Upper lobe of left lung (tissue), 6 donors: ENCODE measurements around the gene GPN2. TPM values are rescaled to one million over a fixed set of nuclear protein-coding genes. Genes with fewer than 3 reads are reported as not detected.
A peak's percentile ranks its signal among the peaks of the same experiment; 100 is the strongest.

ENCODE experiments used
- ATAC-seq, 2 donors: fragments of 200-7000 bp; cut with Tn5 transposase; one replicate each; pipeline ENCODE4 v1.9.1; 2022; ENCODE audit warnings: mild to moderate bottlenecking in 2 of 2, moderate library complexity in 2 of 2; ENCODE audit not compliant: low FRiP score in 2 of 2
- DNase-seq, 2 donors: peaks; one replicate each; pipeline ENCODE4 v3.0.0-alpha.2; 2019 to 2020
- H3K27ac ChIP-seq, 4 donors: fragments of 200-600 bp; sonication (generic); one replicate each; pipeline ENCODE4 v1.5.1; 2016 to 2019
- H3K27me3 ChIP-seq, 4 donors: fragments of 200-600 bp; sonication (generic); one replicate each; pipeline ENCODE4 v1.5.1; 2017 to 2019
- H3K36me3 ChIP-seq, 4 donors: fragments of 200-600 bp; sonication (generic); one replicate each; pipeline ENCODE4 v1.5.1; 2016 to 2019
- H3K4me1 ChIP-seq, 4 donors: fragments of 200-600 bp; sonication (generic); one replicate each; pipeline ENCODE4 v1.5.1; 2018 to 2019
- H3K4me3 ChIP-seq, 4 donors: fragments of 200-600 bp; sonication (generic); one replicate each; pipeline ENCODE4 v1.5.1; 2017 to 2019; ENCODE audit warnings: mild to moderate bottlenecking in 2 of 4, moderate library complexity in 1 of 4
- H3K9me3 ChIP-seq, 4 donors: fragments of 200-600 bp; sonication (generic); one replicate each; pipeline ENCODE4 v1.5.1; 2018 to 2019
- EP300 ChIP-seq, 4 donors: sonication (generic); formaldehyde crosslinking; IDR thresholded peaks; one replicate each; pipeline ENCODE4 v1.5.1; 2017; ENCODE audit warnings: antibody characterized with exemption in 4 of 4, control low read depth in 2 of 4
- POLR2A ChIP-seq, 4 donors: fragments of 450-650 bp; IDR thresholded peaks; one replicate each; pipeline ENCODE4 v1.5.1; 2016 to 2017; ENCODE audit warnings: antibody characterized with exemption in 4 of 4, mild to moderate bottlenecking in 2 of 4
- POLR2AphosphoS5 ChIP-seq, 2 donors: sonication (generic); formaldehyde crosslinking; IDR thresholded peaks; one replicate each; pipeline ENCODE4 v1.5.1; 2017; ENCODE audit warnings: antibody characterized with exemption in 2 of 2
- WGBS, 2 donors: methylation state at CpG; one replicate each; pipeline ENCODE4 v1.1.5; 2017 to 2018; 5-methylcytosine and 5-hydroxymethylcytosine counted together
- total RNA-seq, 6 donors: library from RNA; depleted of rRNA in 4 of 6; stranded (reverse); fragments of >200 nt in 4 of 6; gene quantifications; one replicate each; pipeline versions ENCODE4 v1.1.0 to v1.2.1, GENCODE V29; 2016 to 2021
- TF ChIP-seq, protein P1 (sequence below), 6 experiments: fragments of 450-650 bp in 4 of 6; fragments of 200-600 bp in 2 of 6; sonication (generic) in 2 of 6; IDR thresholded peaks; one replicate each; pipeline ENCODE4 v1.5.1; 2016 to 2019; ENCODE audit warnings: antibody characterized with exemption in 6 of 6
- donor health status: DM: no; HTN: no; CAD: no; lungs with moderate emphysema.
- donor health status: DM: no; HTN: yes; CAD: no; lungs with severe emphysema.

The GPN2 gene
- total RNA-seq, 6 donors from 2014 or later = 10.1 to 29.6 (median 18.5) TPM

DNA sequence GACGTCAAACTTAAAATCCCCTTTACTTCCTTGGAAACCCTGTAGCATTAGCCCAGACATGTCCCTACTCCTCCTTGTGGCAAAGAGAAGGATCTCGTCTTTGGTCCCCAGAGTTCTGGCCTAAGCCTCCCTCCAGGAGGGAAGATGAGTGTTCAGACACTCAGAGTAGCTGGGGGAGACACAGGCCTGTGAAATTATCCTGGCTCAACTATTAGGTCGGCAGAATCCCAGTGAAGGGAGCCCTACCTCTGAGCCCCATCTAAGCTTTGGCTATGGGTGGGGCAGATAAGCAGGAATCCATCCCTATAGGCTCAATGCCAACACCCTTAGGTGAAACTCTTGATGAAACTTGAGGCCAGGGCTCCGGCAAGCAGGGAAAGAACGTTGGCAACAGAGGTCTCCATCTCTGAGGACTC is 28.8 kb downstream of the GPN2 start:
- H3K36me3 ChIP-seq = peaks cover 0 to 19% (median 5%) of the 10 kb centered on the region in 4 donors
- ATAC-seq (no peak), DNase-seq (no peak)
- no peaks in the 10 kb centered on the region for H3K9me3 ChIP-seq
- H3K27me3 ChIP-seq = no peaks in the 10 kb centered on the region
- peaks cover 15 to 26% (median 17%) of the 10 kb centered on the region in 4 donors for H3K4me1 ChIP-seq
- WGBS, 2 donors = 62 to 72% methylated on average over 5 of the region's 5 CpGs
- H3K4me3 ChIP-seq = no peak overlapping the region
- no peak for TF ChIP-seq EP300 (IDR thresholded peaks at IDR 0.05)
- no peak for TF ChIP-seq POLR2AphosphoS5 (IDR thresholded peaks at IDR 0.05)
- H3K27ac ChIP-seq = peak overlapping the region in 3 of 4 donors; percentile 8 to 99 (median 67)

DNA sequence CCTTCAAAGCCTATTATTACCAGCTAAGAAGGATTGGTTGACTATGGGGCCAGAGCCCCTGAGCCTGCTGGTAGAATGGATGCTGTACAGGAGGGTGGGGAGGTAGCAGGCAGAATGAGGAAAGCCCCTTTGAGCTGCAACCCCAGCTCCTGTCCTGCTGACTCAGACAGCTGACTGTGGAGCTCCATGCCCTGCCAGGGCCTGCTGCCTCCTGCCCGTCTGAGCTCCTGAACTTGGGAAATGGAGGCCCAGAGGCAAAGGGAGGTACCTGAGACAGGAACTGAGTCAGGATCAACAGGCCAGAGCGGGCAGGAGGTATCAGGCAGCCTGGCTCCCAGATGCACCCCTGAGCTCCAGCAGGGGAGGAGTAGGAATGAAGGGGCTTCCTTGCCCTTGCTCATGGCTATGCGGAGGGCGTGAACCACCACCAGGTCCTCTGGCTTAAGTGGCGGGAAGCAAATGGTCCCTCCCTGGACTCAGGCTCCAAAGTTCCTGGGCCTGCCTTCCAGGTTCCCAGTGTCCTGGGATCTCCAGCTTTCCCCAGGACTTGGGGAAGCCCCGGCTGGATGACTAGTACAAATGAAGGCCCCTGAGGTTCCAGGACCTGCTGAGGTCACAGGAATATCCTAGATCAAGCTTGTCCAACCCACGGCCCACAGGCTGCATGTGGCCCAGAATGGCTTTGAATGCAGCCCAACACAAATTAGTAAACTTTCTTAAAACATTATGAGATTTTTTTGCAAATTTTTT is 31.0 kb downstream of the GPN2 start:
- 91 to 93% methylated on average over 7 of the region's 7 CpGs for WGBS, 2 donors
- Histone ChIP-seq H3K27me3 (no peaks in the 10 kb centered on the region), H3K36me3 (peaks cover 2 to 38% (median 20%) of the 10 kb centered on the region in 4 donors), H3K4me3 (no peak overlapping the region), H3K9me3 (no peaks in the 10 kb centered on the region), H3K4me1 (peaks cover 5 to 13% (median 8%) of the 10 kb centered on the region in 4 donors), H3K27ac (no peak overlapping the region)
- DNase-seq (no peak), ATAC-seq (no peak)
- TF ChIP-seq EP300 (IDR thresholded peaks at IDR 0.05) = no peak
- TF ChIP-seq POLR2A (IDR thresholded peaks at IDR 0.05) = no peak
- TF ChIP-seq POLR2AphosphoS5 (IDR thresholded peaks at IDR 0.05) = no peak
- TF ChIP-seq, protein P1, sequence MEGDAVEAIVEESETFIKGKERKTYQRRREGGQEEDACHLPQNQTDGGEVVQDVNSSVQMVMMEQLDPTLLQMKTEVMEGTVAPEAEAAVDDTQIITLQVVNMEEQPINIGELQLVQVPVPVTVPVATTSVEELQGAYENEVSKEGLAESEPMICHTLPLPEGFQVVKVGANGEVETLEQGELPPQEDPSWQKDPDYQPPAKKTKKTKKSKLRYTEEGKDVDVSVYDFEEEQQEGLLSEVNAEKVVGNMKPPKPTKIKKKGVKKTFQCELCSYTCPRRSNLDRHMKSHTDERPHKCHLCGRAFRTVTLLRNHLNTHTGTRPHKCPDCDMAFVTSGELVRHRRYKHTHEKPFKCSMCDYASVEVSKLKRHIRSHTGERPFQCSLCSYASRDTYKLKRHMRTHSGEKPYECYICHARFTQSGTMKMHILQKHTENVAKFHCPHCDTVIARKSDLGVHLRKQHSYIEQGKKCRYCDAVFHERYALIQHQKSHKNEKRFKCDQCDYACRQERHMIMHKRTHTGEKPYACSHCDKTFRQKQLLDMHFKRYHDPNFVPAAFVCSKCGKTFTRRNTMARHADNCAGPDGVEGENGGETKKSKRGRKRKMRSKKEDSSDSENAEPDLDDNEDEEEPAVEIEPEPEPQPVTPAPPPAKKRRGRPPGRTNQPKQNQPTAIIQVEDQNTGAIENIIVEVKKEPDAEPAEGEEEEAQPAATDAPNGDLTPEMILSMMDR (IDR thresholded peaks at IDR 0.05) = no peak

DNA sequence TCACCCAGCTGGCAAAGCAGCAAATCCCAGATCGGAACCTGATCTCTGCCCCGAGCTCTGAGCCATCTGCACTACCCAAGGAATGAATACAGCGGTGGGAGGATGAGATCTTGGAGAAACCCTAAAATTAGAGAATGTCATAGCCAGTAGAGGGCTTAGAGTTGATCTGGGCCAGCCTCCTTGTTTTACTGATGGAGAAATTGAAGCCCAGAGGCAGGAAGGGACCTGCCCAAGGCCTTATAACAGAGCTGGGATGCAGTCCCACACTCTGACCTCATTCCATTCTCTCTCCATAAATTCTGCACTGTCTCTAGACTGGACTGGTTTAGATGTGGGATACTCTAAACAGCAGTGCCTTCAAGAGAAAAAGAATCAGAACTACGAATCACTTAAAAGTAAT is 31.9 kb downstream of the GPN2 start:
- Histone ChIP-seq H3K27ac (no peak overlapping the region), H3K36me3 (peaks cover 2 to 46% (median 29%) of the 10 kb centered on the region in 4 donors), H3K4me3 (no peak overlapping the region), H3K4me1 (peaks cover 0 to 6% (median under 1%) of the 10 kb centered on the region in 4 donors), H3K9me3 (no peaks in the 10 kb centered on the region), H3K27me3 (no peaks in the 10 kb centered on the region)
- 86 to 95% methylated on average over 4 of the region's 4 CpGs for WGBS, 2 donors
- DNase-seq (no peak), ATAC-seq (peak in 1 of 2 donors; percentile 46)
- TF ChIP-seq, protein P1 (IDR thresholded peaks at IDR 0.05) = no peak
- no peak for TF ChIP-seq EP300 (IDR thresholded peaks at IDR 0.05)
- TF ChIP-seq POLR2A (IDR thresholded peaks at IDR 0.05) = no peak
- no peak for TF ChIP-seq POLR2AphosphoS5 (IDR thresholded peaks at IDR 0.05)

DNA sequence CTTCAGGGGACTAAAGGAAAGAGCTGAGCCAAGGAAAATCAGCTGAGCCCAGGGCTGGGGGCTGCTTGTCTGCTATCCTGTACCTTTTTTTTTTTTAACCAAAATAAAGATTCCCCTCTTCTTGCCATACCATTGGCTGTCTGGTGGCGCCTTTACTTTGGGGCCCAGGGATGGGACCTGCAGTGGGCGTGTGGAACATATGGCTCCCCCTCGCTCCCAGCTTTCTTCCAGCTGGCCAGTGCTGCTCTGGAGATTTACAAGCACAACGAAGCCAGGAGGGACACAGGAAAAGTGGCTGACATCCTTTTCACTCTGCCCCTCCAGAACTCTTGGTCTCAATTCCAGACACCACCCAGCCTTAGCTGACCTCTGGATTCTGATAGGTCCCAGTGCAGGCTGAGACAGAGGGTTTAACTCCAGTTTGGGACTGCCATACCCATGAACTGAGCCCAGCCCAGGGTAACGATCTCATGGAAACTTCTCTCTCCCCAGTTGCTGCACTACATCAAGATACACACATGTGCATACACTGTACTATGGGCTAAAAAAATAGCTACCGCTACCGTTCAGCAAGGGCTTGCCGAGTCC is 32.5 kb downstream of the GPN2 start:
- 91 to 94% methylated on average over 8 of the region's 8 CpGs for WGBS, 2 donors
- TF ChIP-seq POLR2AphosphoS5 (IDR thresholded peaks at IDR 0.05) (no peak), POLR2A (IDR thresholded peaks at IDR 0.05) (no peak), EP300 (IDR thresholded peaks at IDR 0.05) (no peak)
- TF ChIP-seq, protein P1 (IDR thresholded peaks at IDR 0.05) = no peak
- Histone ChIP-seq H3K27ac (no peak overlapping the region), H3K9me3 (no peaks in the 10 kb centered on the region), H3K36me3 (peaks cover 2 to 50% (median 34%) of the 10 kb centered on the region in 4 donors), H3K27me3 (no peaks in the 10 kb centered on the region), H3K4me1 (peaks cover 0 to 5% (median 0%) of the 10 kb centered on the region in 4 donors), H3K4me3 (no peak overlapping the region)
- ATAC-seq (no peak), DNase-seq (no peak)

DNA sequence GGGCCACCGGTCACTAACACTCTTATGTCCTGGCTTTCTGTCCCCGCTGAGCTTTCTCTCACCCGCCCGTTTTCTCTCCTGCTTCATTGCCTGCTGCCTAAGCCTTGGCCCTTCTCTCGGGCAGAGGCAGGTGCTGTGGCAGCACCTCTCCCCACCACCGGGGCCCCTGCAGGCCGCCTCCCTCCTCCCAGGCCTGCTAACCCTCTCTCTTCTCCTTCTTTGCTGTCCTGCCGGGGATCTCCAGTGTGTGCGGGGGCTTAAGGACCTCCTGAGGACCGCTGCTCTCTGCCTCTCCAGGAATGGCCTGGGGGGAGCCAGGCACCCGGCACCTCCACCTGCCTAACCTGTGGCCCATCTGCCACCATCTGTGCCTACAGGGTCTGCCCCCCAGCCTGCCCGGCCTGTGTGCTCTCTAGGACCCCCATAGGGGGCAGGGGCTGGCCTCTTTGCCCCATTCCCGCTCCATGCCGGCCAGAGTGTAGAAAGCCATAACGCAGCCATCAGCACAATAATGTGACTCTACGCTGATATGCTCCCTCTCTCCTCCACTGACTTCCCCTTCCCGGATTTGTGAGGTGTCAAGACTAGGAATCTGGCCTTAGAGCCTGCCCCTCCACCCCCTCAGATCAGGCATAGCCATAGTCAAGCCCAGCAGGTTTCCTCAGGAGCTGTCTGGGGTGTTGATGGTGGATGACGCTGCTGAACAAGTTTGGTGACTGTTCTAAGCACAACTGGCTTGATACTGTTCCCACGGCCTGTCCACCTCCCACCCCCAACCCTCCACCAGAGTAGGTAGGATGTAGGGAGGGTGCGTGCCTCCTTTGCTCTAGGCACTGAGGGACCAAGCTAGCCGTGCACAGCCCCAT is 33.2 kb downstream of the GPN2 start:
- H3K27me3 ChIP-seq = no peaks in the 10 kb centered on the region
- WGBS, 2 donors = 87 to 88% methylated on average over 18 to 21 of the region's 21 CpGs
- H3K4me1 ChIP-seq = no peaks in the 10 kb centered on the region
- H3K4me3 ChIP-seq = no peak overlapping the region
- no peak for TF ChIP-seq POLR2AphosphoS5 (IDR thresholded peaks at IDR 0.05)
- TF ChIP-seq POLR2A (IDR thresholded peaks at IDR 0.05) = no peak
- TF ChIP-seq, protein P1 (IDR thresholded peaks at IDR 0.05) = no peak
- TF ChIP-seq EP300 (IDR thresholded peaks at IDR 0.05) = no peak
- peaks cover 2 to 57% (median 40%) of the 10 kb centered on the region in 4 donors for H3K36me3 ChIP-seq
- ATAC-seq (no peak), DNase-seq (no peak)
- no peaks in the 10 kb centered on the region for H3K9me3 ChIP-seq
- no peak overlapping the region for H3K27ac ChIP-seq
